HG02759 (cell line): ENCODE measurements around the gene LIPT2.
A peak's percentile ranks its signal among the peaks of the same experiment; 100 is the strongest.

Source experiments
- ATAC-seq: cut with Tn5 transposase; IDR thresholded peaks from one replicate; pipeline ENCODE4 v1.9.1; 2021; ENCODE audit warnings: mild to moderate bottlenecking, moderate library complexity; ENCODE audit not compliant: unreplicated experiment

Gene LIPT2

DNA sequence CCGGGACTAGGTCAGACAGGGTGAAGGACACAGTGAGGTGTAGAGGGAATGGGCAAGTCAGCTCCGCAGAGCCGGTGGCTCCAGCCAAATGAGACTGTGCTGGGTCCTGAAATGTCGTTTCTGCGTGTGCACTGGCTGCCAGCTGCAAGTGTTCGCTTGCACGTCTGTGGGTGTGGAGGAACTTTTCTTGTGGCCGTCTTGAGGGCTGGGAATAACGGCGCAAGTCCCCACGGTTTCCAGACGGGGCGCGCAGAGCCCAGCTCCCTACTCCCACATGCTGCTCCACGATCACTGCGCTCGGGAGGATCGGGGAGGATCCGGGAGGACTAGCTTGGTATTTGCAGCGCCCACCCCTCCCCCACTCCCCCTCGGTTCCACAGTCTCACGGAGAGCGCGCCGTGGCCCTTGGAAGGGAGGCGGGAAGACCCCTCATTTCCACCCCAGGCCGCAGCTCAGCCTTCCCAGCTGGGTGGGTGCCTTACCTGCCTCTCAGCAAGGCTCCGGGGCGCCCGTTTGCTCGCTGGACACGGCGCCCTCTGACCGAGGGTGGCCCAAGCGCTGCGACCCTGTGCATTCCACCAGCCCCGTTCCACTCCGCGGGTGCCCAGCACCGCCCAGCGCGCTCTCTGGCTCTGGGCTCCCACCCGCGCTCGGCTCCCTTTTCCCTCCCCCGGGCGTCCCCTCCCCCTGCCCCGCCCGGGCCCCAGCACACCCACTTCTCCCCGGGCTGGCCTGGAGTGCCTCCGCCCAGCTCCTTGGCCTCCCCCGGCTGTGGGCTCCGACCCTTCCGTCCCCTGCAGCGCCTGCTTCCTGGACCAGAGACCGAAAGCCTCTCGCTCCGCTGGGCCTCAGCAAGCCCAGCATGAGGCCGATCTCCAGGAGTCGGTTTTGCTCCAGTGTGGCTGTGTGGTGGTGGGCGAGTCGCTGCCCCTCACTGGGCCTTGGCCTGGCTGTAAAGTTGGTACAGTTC lies 26.3 kb downstream of the LIPT2 start, which contains the start of gene KCNE3:
KCNE3 (minus strand) TSS at position 634 of the 970 bp plus-strand sequence. CDS start 9,986 bp downstream, outside the sequence.
- ATAC-seq = no peak

DNA sequence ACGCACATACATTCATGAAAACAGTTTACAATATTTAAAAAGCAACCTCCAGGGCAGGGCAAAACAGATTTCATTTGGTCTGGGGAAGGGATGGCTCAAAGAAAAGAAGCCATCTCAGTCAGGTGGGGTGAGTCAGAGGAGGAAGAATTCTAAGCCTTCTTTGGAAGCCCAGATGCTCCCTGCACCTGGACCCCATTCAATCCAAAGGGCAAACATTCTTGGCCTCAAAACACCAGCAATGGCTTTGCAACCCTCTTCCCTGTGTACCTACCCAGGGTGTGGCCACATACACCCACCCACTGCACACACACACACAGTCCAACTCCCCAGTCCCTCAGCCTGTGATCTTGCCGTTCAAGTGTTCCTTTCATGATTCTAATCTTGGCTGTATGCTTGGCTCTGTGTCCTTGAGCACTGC lies 28.2 kb downstream of the LIPT2 start:
- ATAC-seq = no peak

- ATAC-seq = no peak
Measured at GRCh38 chr11:74464746-74465145, 28.8 kb downstream of the LIPT2 start.

- ATAC-seq = no peak
Measured at GRCh38 chr11:74463216-74463615, 30.3 kb downstream of the LIPT2 start.

GRCh38 chr11:74462631-74463030 lies 30.9 kb downstream of the LIPT2 start:
- ATAC-seq = no peak

- no peak for ATAC-seq
Measured at GRCh38 chr11:74462009-74462408, 31.5 kb downstream of the LIPT2 start.

GRCh38 chr11:74460481-74461154 lies 32.9 kb downstream of the LIPT2 start:
- no peak for ATAC-seq

GRCh38 chr11:74460065-74460464 lies 33.5 kb downstream of the LIPT2 start:
- ATAC-seq = no peak

DNA sequence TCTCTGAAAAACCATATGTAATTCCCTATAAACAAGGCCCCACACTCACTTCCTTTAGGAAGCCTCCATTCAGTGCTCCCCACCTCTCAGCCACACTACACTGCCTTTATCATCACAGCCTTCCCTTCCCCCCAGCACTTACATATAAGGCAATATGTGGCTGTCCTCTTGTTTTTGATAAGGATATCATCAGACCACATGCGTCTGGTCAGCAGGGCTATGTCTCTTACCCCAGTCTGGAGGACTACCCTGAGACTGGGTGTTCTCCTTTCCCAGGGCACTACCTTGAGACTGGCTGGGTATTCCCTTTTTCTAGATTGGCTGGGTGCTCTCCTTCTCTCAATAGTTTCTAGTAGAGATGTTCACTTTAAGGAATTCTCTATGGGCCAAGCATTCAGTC lies 33.9 kb downstream of the LIPT2 start:
- ATAC-seq = no peak

- ATAC-seq = no peak
Measured at GRCh38 chr11:74457356-74457755, 36.2 kb downstream of the LIPT2 start.

DNA sequence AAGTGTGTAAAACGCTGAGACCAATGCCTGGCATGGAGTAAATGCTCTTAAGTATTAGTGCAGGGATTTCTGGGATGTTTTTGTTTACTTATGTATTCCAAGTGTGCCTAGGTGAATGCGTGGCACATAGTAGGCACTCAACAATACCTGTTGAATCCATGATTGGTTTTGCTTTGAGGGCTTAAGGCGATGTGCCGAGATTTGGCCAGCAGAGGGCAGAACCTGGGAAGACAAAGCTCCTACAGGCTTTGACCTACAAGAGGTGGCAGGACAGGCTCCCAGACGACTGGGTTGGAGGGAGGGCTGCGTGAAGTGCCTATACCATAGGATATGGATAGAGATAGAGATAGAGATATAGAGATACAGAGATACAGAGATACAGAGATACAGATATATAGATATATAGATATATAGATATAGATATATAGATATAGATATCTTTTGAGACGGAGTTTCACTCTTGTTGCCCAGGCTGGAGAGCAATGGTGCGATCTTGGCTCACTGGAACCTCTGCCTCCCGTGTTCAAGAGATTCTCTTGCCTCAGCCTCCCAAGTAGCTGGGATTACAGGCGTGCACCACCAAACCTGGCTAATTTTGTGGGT lies 40.0 kb downstream of the LIPT2 start:
- no peak for ATAC-seq

DNA sequence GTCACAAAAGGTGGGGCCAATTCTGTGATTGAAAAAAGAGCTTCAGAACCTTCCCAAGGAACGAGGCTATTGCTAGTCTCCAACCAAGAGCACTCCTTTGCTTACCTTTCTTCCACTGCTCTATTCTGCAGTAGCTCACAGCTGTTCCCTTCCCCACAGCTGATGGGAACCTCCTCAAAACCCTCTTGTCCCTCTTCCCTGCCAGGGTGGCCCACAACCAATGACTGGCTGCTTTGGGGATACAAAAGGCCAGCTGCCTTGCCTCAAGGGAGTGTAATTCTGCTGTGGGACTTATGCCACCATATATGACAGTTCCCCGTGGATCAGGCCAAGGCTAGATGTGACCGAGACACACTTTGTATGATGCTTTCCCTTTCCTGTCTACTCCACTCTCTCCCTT lies 41.2 kb downstream of the LIPT2 start:
- ATAC-seq = no peak

DNA sequence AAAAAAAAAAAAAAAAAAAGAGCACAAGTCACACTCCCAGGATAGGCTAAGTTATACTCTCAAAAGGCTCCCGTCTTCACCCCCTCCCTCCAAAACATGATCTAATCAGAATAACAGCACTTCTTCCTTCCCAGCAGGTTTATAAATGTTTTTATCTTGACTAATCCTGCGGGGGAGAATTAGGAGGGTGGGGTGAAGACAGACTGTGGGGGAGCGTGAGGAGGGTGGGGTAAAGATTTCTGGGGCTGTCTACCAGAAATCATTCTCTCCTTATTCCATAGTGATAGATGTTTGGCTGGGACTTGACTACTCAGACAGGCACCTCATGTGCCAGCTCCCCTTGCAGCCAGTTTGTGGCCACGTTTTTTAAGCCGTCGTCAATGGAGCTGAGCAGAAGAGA lies 43.2 kb downstream of the LIPT2 start:
- no peak for ATAC-seq

DNA sequence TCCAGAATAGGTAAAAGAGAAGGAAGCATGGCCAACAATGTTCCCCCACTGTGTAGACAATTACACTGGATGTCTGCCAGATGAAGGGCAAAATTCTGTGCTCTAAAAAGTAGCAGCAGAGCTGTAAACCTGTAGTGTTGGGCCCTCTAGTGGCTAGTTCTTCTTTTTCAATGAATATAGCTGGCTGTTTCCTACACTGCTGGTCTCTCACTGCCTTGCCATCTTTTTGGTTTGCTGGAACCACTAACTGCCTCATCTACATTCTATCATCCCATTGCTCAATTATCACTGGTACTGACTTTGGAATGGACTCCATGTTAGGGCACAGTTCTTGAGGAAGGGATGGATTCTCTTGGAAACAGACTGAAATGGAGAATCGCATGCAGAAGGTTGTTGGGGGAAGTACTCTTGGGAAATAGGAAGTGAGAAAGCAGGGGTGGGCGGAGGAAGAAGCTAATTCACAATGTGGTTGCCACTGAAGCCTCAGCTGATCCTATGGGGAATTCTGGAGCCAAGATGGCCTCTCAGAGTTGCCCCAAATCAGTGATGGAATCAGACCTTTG lies 44.1 kb downstream of the LIPT2 start:
- peak; percentile 68 for ATAC-seq

DNA sequence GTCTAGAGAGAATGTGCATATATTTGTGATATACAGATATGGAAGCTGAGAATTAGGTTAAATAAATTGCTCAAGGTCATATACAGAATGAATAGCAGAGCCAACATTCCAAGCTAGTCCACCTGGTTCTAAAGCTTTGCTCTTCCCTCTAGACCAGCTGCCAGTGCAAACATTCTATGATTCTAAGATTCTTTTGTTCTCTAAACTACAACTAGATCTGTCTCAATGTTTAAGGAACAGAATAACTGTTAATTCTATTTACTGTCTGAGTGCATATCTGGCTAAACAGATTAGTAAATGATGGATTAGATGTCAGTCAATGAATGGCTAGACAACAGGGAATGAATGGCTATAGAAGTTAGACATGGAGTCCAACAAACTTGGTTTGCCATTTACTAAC lies 45.8 kb downstream of the LIPT2 start:
- no peak for ATAC-seq

GRCh38 chr11:74446532-74446938 lies 47.0 kb downstream of the LIPT2 start:
- no peak for ATAC-seq

DNA sequence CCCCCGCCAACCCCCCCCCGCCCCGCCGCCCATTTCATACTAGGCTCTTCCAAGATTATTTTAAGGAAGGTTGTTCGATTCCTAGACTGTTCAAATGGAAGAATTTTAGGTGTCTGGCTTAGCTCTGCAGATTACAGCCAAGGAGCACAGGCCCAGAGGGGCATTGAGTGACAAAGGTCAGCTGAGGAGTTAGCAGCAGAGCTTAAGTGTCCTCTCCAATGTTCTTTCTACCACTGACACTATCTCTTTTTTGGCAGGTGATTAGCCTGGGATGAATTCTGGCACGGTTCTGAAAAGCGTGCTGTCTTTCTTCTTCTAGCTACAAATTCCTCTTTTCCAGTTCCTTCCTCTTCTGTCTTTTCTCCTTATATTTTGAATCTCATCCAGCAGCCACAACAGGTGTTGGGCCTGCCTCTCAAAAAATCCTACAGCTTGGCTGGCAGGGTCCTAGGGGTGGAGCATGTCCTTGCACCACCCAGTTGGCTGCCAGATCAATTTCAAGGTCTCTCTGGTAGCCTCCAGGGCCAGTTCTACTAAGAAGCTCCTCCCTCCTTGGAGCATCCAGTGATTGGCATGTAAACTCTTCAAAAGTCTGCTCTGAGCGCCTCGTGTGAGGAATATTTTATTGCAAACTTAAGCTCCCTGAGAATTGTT lies 49.2 kb downstream of the LIPT2 start:
- no peak for ATAC-seq

GRCh38 chr11:74443071-74443864 lies 50.3 kb downstream of the LIPT2 start:
- ATAC-seq = no peak

GRCh38 chr11:74442636-74443035 lies 50.9 kb downstream of the LIPT2 start:
- ATAC-seq = no peak
